ENCODE measurements around the gene CD99L2. TPM values are rescaled to one million over a fixed set of nuclear protein-coding genes. Genes with fewer than 3 reads are reported as not detected.

CD99L2 gene
- polyA plus RNA-seq, 1 donor from 2014 or later, result 61.0 TPM

DNA sequence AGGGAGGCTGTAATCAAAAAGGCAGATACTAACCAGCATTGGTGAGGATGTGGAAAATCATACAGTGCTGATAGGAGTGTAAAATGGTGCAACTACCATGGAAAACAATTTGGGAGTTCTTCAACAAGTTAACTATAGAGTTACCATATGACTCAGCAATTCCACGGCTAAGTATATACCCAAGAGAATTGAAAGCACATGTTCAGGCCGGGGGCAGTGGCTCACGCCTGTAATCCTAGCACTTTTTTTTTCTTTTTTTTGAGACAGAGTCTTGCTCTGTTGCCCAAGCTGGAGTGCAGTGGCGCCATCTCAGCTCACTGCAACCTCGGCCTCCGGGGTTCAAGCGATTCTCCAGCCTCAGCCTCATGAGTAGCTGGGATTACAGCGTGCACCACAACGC, 15.0 kb upstream of the CD99L2 start:
- Histone ChIP-seq H3K79me2 (replicated peaks; ENCODE audit: insufficient read depth, low read length) (no peaks in the 10 kb centered on the region), H3K27ac (ENCODE audit: low read length) (no peak overlapping the region), H3K9me2 (ENCODE audit: insufficient read depth, low read length) (no peaks in the 10 kb centered on the region), H3K9me3 (ENCODE audit: low read length) (no peaks in the 10 kb centered on the region), H3K9ac (ENCODE audit: low read length) (no peak overlapping the region), H2AFZ (ENCODE audit: low read depth, low read length) (no peak overlapping the region), H3K36me3 (ENCODE audit: insufficient read depth, low read length) (no peaks in the 10 kb centered on the region), H4K20me1 (ENCODE audit: insufficient read depth) (no peaks in the 10 kb centered on the region), H3K4me3 (ENCODE audit: low read length) (no peak overlapping the region), H3F3A (ENCODE audit: insufficient read depth, low read length, poor library complexity, severe bottlenecking) (no peaks in the 10 kb centered on the region), H3K4me2 (ENCODE audit: low read length) (no peak overlapping the region), H3K27me3 (ENCODE audit: insufficient read depth, low read depth, low read length) (no peaks in the 10 kb centered on the region)
- TF ChIP-seq EZH2 (IDR thresholded peaks at IDR 0.05; ENCODE audit: borderline replicate concordance, insufficient read depth, low read length, poor library complexity, severe bottlenecking) (no peak), MXI1 (conservative IDR thresholded peaks at IDR 0.05; ENCODE audit: poor library complexity, severe bottlenecking) (no peak), TAF1 (IDR thresholded peaks at IDR 0.05; ENCODE audit: low read depth) (no peak), RAD21 (conservative IDR thresholded peaks at IDR 0.05) (no peak), EP300 (conservative IDR thresholded peaks at IDR 0.05; ENCODE audit: poor library complexity, severe bottlenecking) (no peak), POLR2AphosphoS5 (IDR thresholded peaks at IDR 0.05) (no peak), SMC3 (conservative IDR thresholded peaks at IDR 0.05; ENCODE audit: poor library complexity) (no peak)
- TF ChIP-seq, protein P1, sequence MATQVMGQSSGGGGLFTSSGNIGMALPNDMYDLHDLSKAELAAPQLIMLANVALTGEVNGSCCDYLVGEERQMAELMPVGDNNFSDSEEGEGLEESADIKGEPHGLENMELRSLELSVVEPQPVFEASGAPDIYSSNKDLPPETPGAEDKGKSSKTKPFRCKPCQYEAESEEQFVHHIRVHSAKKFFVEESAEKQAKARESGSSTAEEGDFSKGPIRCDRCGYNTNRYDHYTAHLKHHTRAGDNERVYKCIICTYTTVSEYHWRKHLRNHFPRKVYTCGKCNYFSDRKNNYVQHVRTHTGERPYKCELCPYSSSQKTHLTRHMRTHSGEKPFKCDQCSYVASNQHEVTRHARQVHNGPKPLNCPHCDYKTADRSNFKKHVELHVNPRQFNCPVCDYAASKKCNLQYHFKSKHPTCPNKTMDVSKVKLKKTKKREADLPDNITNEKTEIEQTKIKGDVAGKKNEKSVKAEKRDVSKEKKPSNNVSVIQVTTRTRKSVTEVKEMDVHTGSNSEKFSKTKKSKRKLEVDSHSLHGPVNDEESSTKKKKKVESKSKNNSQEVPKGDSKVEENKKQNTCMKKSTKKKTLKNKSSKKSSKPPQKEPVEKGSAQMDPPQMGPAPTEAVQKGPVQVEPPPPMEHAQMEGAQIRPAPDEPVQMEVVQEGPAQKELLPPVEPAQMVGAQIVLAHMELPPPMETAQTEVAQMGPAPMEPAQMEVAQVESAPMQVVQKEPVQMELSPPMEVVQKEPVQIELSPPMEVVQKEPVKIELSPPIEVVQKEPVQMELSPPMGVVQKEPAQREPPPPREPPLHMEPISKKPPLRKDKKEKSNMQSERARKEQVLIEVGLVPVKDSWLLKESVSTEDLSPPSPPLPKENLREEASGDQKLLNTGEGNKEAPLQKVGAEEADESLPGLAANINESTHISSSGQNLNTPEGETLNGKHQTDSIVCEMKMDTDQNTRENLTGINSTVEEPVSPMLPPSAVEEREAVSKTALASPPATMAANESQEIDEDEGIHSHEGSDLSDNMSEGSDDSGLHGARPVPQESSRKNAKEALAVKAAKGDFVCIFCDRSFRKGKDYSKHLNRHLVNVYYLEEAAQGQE (IDR thresholded peaks at IDR 0.05; ENCODE audit: borderline replicate concordance), result no peak
- TF ChIP-seq, protein P2, sequence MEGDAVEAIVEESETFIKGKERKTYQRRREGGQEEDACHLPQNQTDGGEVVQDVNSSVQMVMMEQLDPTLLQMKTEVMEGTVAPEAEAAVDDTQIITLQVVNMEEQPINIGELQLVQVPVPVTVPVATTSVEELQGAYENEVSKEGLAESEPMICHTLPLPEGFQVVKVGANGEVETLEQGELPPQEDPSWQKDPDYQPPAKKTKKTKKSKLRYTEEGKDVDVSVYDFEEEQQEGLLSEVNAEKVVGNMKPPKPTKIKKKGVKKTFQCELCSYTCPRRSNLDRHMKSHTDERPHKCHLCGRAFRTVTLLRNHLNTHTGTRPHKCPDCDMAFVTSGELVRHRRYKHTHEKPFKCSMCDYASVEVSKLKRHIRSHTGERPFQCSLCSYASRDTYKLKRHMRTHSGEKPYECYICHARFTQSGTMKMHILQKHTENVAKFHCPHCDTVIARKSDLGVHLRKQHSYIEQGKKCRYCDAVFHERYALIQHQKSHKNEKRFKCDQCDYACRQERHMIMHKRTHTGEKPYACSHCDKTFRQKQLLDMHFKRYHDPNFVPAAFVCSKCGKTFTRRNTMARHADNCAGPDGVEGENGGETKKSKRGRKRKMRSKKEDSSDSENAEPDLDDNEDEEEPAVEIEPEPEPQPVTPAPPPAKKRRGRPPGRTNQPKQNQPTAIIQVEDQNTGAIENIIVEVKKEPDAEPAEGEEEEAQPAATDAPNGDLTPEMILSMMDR (IDR thresholded peaks at IDR 0.05; ENCODE audit: poor library complexity, severe bottlenecking), result no peak

DNA sequence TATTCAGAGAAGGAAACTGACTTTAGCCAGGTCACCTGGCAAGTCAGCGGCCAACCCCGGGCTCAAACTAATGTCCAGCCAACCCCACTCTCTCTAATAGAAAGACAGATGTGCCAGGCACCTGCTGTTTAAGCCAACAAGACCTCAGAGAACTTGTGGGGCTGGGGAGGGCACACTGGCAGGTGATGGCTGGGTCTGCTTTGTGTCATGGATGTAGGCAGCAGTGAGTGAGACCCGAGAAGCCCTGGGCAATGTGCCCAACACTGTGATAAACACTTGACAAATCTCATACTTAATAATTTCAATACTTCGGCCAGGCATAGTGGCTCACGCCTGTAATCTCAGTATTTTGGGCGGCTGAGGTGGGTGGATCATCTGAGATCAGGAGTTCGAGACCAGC, 9.0 kb upstream of the CD99L2 start:
- no peak for TF ChIP-seq TAF1 (IDR thresholded peaks at IDR 0.05; ENCODE audit: low read depth)
- TF ChIP-seq, protein P2 (IDR thresholded peaks at IDR 0.05; ENCODE audit: poor library complexity, severe bottlenecking), result no peak
- no peak for TF ChIP-seq RAD21 (conservative IDR thresholded peaks at IDR 0.05)
- TF ChIP-seq EZH2 (IDR thresholded peaks at IDR 0.05; ENCODE audit: borderline replicate concordance, insufficient read depth, low read length, poor library complexity, severe bottlenecking), result no peak
- no peak for TF ChIP-seq SMC3 (conservative IDR thresholded peaks at IDR 0.05; ENCODE audit: poor library complexity)
- no peak for TF ChIP-seq POLR2AphosphoS5 (IDR thresholded peaks at IDR 0.05)
- TF ChIP-seq, protein P1 (IDR thresholded peaks at IDR 0.05; ENCODE audit: borderline replicate concordance), result no peak
- TF ChIP-seq EP300 (conservative IDR thresholded peaks at IDR 0.05; ENCODE audit: poor library complexity, severe bottlenecking), result no peak
- TF ChIP-seq MXI1 (conservative IDR thresholded peaks at IDR 0.05; ENCODE audit: poor library complexity, severe bottlenecking), result no peak
- H3K4me3 ChIP-seq (ENCODE audit: low read length), result no peak overlapping the region
- H3K27me3 ChIP-seq (ENCODE audit: insufficient read depth, low read depth, low read length), result no peaks in the 10 kb centered on the region
- no peaks in the 10 kb centered on the region for H3K36me3 ChIP-seq (ENCODE audit: insufficient read depth, low read length)
- no peaks in the 10 kb centered on the region for H4K20me1 ChIP-seq (ENCODE audit: insufficient read depth)
- no peak overlapping the region for H3K4me2 ChIP-seq (ENCODE audit: low read length)
- H3F3A ChIP-seq (ENCODE audit: insufficient read depth, low read length, poor library complexity, severe bottlenecking), result no peaks in the 10 kb centered on the region
- no peak overlapping the region for H3K9ac ChIP-seq (ENCODE audit: low read length)
- no peaks in the 10 kb centered on the region for H3K9me3 ChIP-seq (ENCODE audit: low read length)
- H3K79me2 ChIP-seq (replicated peaks; ENCODE audit: insufficient read depth, low read length), result no peaks in the 10 kb centered on the region
- H3K27ac ChIP-seq (ENCODE audit: low read length), result no peak overlapping the region
- no peaks in the 10 kb centered on the region for H3K9me2 ChIP-seq (ENCODE audit: insufficient read depth, low read length)
- no peak overlapping the region for H2AFZ ChIP-seq (ENCODE audit: low read depth, low read length)
